Endothelial cell of umbilical vein (primary cell): ENCODE results near the gene PIEZO2.

ENCODE experiments used
- CTCF ChIP-seq, 2 donors: IDR thresholded peaks; 1 replicate in 1 of 2; 2 replicates in 1 of 2; pipeline ENCODE4 v1.5.1; 2011; ENCODE audit warnings: low read length in 2 of 2, mild to moderate bottlenecking in 2 of 2, moderate library complexity in 2 of 2, control low read depth in 1 of 2, inconsistent platforms in 1 of 2, low read depth in 1 of 2; ENCODE audit not compliant: insufficient read depth in 1 of 2; ENCODE audit errors: extremely low read depth in 1 of 2
- EZH2 ChIP-seq: IDR thresholded peaks from 2 replicates; pipeline ENCODE4 v1.6.1; 2012; ENCODE audit warnings: borderline replicate concordance, low read depth, mild to moderate bottlenecking, moderate library complexity, low read length, inconsistent platforms; ENCODE audit not compliant: severe bottlenecking
- JUN ChIP-seq: IDR thresholded peaks from 2 replicates; pipeline ENCODE4 v1.6.1; 2011; ENCODE audit warnings: borderline replicate concordance, low read depth; ENCODE audit not compliant: insufficient read length, insufficient read depth
- POLR2A ChIP-seq: IDR thresholded peaks from 2 replicates; pipeline ENCODE4 v1.6.1; 2012; ENCODE audit warnings: low read depth, mild to moderate bottlenecking, control low read depth, low read length

- TF ChIP-seq CTCF (IDR thresholded peaks at IDR 0.05; ENCODE audit: extremely low read depth in 1 of 2, insufficient read depth in 1 of 2, low read depth in 1 of 2, low read length in 2 of 2) = no peak
- no peak for TF ChIP-seq POLR2A
- no peak for TF ChIP-seq EZH2
- TF ChIP-seq JUN = no peak
These were observed 71.7 kb downstream of the PIEZO2 start for GRCh38 chr18:11077548-11078187.
